Measurements from ENCODE around the gene MPL. TPM values are rescaled to one million over a fixed set of nuclear protein-coding genes. Genes with fewer than 3 reads are reported as not detected.

The MPL gene
- total RNA-seq, 2 donors from 2014 or later = 0.39 TPM; not detected in 1

- no peak for TF ChIP-seq CTCF (IDR thresholded peaks at IDR 0.05)
- Histone ChIP-seq H3K9me3 (no peaks in the 10 kb centered on the region), H3K4me1 (peaks cover 0 to 55% of the 10 kb centered on the region in 2 donors), H3K27me3 (no peaks in the 10 kb centered on the region), H3K4me3 (peak overlapping the region in 1 of 2 donors; percentile 40), H3K27ac (peak overlapping the region in 1 of 2 donors; percentile 69), H3K36me3 (no peaks in the 10 kb centered on the region)
- DNase-seq (ENCODE audit: low spot score) = no peak
These were observed 33.3 kb upstream of the MPL start for GRCh38 chr1:43304314-43304681.

- H3K27me3 ChIP-seq = no peaks in the 10 kb centered on the region
These were observed 32.8 kb upstream of the MPL start for GRCh38 chr1:43304771-43305300.

GRCh38 chr1:43305461-43305860 is 32.2 kb upstream of the MPL start:
- Histone ChIP-seq H3K27ac (no peak overlapping the region), H3K9me3 (no peaks in the 10 kb centered on the region), H3K4me3 (no peak overlapping the region), H3K27me3 (no peaks in the 10 kb centered on the region), H3K4me1 (peaks cover 0 to 47% of the 10 kb centered on the region in 2 donors), H3K36me3 (no peaks in the 10 kb centered on the region)
- no peak for DNase-seq (ENCODE audit: low spot score)
- no peak for TF ChIP-seq CTCF (IDR thresholded peaks at IDR 0.05)

More at GRCh38 chr1:43304771-43305300, 32.8 kb upstream of the MPL start:
- no peak overlapping the region for H3K27ac ChIP-seq
- no peaks in the 10 kb centered on the region for H3K9me3 ChIP-seq
- no peaks in the 10 kb centered on the region for H3K36me3 ChIP-seq
- peak overlapping the region in 1 of 2 donors; percentile 40 for H3K4me3 ChIP-seq
- no peak for DNase-seq (ENCODE audit: low spot score)
- TF ChIP-seq CTCF (IDR thresholded peaks at IDR 0.05) = no peak
- H3K4me1 ChIP-seq = peaks cover 0 to 50% of the 10 kb centered on the region in 2 donors

- Histone ChIP-seq H3K4me3 (no peak overlapping the region), H3K4me1 (peaks cover 0 to 47% of the 10 kb centered on the region in 2 donors), H3K27ac (no peak overlapping the region), H3K27me3 (no peaks in the 10 kb centered on the region), H3K9me3 (no peaks in the 10 kb centered on the region), H3K36me3 (no peaks in the 10 kb centered on the region)
- no peak for TF ChIP-seq CTCF (IDR thresholded peaks at IDR 0.05)
- DNase-seq (ENCODE audit: low spot score) = no peak
These were observed 31.5 kb upstream of the MPL start for GRCh38 chr1:43305926-43306687.

- H3K36me3 ChIP-seq = no peaks in the 10 kb centered on the region
- no peaks in the 10 kb centered on the region for H3K27me3 ChIP-seq
- H3K4me1 ChIP-seq = peaks cover 0 to 47% of the 10 kb centered on the region in 2 donors
These were observed 30.7 kb upstream of the MPL start for GRCh38 chr1:43306688-43307457.

More at GRCh38 chr1:43306688-43307457, 30.7 kb upstream of the MPL start:
- H3K27ac ChIP-seq = no peak overlapping the region
- no peaks in the 10 kb centered on the region for H3K9me3 ChIP-seq
- no peak overlapping the region for H3K4me3 ChIP-seq
- TF ChIP-seq CTCF (IDR thresholded peaks at IDR 0.05) = no peak
- DNase-seq (ENCODE audit: low spot score) = no peak

Data from right atrium auricular region (tissue), 2 donors.